ENCODE measurements around the gene AKT1. TPM values are rescaled to one million over a fixed set of nuclear protein-coding genes. Genes with fewer than 3 reads are reported as not detected.

The AKT1 gene
- total and polyA plus RNA-seq, 2 of the 13 experiments (the other 11 are each of a cell fraction or from before 2014, with no cell fraction given) = 96.2 to 116 TPM

DNA sequence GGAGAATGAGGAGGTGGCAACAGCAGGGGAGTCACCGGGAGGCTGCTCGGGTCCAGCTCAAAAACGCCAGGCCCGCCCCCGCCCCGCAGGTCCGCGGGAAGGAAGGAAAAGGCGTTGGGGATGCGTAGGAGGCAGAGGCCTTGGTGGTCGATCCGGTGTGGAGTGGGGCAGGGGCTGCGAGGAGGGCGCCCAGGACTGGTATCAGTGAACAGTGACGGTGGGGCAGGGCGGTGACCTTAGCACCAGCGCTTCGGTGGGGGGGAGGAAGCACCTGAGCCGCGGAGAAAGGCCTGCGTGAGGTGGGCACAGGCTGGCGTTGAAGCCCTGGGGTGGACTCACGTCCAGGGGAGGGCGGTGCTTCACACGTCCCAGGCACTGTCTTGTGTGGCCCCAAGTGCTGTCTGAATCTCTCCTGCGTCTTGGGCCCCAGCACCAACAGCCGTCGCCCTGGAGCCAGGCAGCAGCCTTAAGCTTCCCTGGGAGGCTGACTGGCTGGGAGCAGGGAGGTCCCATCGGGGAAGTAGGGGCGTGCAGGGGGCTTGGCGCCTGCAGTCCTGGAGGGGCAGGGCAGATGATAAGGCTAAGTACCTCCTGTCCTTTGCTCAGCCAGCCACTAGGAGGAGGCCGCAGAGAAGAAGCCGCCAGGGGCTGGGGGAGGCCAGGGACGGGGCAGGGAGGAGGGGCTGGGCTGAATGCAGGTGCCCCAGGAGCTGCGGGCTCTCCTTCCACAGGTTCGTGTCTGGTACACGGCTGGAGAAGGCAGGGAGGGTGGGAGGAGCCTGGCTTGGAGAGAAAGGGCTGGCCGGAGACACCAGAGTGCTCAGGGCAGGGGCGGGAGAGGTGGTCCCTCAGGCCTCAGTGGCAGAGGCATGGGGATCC, 31.9 kb upstream of the AKT1 start (continued):
- TF ChIP-seq, protein P1, sequence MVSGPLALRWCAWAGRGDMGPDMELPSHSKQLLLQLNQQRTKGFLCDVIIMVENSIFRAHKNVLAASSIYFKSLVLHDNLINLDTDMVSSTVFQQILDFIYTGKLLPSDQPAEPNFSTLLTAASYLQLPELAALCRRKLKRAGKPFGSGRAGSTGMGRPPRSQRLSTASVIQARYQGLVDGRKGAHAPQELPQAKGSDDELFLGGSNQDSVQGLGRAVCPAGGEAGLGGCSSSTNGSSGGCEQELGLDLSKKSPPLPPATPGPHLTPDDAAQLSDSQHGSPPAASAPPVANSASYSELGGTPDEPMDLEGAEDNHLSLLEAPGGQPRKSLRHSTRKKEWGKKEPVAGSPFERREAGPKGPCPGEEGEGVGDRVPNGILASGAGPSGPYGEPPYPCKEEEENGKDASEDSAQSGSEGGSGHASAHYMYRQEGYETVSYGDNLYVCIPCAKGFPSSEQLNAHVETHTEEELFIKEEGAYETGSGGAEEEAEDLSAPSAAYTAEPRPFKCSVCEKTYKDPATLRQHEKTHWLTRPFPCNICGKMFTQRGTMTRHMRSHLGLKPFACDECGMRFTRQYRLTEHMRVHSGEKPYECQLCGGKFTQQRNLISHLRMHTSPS (CRISPR knock-in tag; IDR thresholded peaks at IDR 0.05; ENCODE audit: low read depth) = 0 out of 2 replicates have a peak, but pooled peaks have one; percentile 16
- 0 out of 2 replicates have a peak, but pooled peaks have one; percentile 50 for TF ChIP-seq ZNF747 (CRISPR knock-in tag; IDR thresholded peaks at IDR 0.05; ENCODE audit: borderline replicate concordance)
- TF ChIP-seq GABPB1 (CRISPR knock-in tag; IDR thresholded peaks at IDR 0.05) = peak; percentile 42; the same call in 1 of the 2 replicates
- TF ChIP-seq, protein P2, sequence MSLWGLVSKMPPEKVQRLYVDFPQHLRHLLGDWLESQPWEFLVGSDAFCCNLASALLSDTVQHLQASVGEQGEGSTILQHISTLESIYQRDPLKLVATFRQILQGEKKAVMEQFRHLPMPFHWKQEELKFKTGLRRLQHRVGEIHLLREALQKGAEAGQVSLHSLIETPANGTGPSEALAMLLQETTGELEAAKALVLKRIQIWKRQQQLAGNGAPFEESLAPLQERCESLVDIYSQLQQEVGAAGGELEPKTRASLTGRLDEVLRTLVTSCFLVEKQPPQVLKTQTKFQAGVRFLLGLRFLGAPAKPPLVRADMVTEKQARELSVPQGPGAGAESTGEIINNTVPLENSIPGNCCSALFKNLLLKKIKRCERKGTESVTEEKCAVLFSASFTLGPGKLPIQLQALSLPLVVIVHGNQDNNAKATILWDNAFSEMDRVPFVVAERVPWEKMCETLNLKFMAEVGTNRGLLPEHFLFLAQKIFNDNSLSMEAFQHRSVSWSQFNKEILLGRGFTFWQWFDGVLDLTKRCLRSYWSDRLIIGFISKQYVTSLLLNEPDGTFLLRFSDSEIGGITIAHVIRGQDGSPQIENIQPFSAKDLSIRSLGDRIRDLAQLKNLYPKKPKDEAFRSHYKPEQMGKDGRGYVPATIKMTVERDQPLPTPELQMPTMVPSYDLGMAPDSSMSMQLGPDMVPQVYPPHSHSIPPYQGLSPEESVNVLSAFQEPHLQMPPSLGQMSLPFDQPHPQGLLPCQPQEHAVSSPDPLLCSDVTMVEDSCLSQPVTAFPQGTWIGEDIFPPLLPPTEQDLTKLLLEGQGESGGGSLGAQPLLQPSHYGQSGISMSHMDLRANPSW (CRISPR knock-in tag; IDR thresholded peaks at IDR 0.05; ENCODE audit: borderline replicate concordance) = peak; percentile 15; the same call in 1 of the 2 replicates
- TF ChIP-seq ZNF781 (CRISPR knock-in tag; IDR thresholded peaks at IDR 0.05; ENCODE audit: borderline replicate concordance, not compliant biosample characterization) = peak; percentile 66
- TF ChIP-seq, protein P3, sequence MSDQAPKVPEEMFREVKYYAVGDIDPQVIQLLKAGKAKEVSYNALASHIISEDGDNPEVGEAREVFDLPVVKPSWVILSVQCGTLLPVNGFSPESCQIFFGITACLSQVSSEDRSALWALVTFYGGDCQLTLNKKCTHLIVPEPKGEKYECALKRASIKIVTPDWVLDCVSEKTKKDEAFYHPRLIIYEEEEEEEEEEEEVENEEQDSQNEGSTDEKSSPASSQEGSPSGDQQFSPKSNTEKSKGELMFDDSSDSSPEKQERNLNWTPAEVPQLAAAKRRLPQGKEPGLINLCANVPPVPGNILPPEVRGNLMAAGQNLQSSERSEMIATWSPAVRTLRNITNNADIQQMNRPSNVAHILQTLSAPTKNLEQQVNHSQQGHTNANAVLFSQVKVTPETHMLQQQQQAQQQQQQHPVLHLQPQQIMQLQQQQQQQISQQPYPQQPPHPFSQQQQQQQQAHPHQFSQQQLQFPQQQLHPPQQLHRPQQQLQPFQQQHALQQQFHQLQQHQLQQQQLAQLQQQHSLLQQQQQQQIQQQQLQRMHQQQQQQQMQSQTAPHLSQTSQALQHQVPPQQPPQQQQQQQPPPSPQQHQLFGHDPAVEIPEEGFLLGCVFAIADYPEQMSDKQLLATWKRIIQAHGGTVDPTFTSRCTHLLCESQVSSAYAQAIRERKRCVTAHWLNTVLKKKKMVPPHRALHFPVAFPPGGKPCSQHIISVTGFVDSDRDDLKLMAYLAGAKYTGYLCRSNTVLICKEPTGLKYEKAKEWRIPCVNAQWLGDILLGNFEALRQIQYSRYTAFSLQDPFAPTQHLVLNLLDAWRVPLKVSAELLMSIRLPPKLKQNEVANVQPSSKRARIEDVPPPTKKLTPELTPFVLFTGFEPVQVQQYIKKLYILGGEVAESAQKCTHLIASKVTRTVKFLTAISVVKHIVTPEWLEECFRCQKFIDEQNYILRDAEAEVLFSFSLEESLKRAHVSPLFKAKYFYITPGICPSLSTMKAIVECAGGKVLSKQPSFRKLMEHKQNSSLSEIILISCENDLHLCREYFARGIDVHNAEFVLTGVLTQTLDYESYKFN (CRISPR knock-in tag; conservative IDR thresholded peaks at IDR 0.05) = 0 out of 2 replicates have a peak, but pooled peaks have one; percentile 14
- TF ChIP-seq, protein P4, sequence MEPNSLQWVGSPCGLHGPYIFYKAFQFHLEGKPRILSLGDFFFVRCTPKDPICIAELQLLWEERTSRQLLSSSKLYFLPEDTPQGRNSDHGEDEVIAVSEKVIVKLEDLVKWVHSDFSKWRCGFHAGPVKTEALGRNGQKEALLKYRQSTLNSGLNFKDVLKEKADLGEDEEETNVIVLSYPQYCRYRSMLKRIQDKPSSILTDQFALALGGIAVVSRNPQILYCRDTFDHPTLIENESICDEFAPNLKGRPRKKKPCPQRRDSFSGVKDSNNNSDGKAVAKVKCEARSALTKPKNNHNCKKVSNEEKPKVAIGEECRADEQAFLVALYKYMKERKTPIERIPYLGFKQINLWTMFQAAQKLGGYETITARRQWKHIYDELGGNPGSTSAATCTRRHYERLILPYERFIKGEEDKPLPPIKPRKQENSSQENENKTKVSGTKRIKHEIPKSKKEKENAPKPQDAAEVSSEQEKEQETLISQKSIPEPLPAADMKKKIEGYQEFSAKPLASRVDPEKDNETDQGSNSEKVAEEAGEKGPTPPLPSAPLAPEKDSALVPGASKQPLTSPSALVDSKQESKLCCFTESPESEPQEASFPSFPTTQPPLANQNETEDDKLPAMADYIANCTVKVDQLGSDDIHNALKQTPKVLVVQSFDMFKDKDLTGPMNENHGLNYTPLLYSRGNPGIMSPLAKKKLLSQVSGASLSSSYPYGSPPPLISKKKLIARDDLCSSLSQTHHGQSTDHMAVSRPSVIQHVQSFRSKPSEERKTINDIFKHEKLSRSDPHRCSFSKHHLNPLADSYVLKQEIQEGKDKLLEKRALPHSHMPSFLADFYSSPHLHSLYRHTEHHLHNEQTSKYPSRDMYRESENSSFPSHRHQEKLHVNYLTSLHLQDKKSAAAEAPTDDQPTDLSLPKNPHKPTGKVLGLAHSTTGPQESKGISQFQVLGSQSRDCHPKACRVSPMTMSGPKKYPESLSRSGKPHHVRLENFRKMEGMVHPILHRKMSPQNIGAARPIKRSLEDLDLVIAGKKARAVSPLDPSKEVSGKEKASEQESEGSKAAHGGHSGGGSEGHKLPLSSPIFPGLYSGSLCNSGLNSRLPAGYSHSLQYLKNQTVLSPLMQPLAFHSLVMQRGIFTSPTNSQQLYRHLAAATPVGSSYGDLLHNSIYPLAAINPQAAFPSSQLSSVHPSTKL (CRISPR knock-in tag; IDR thresholded peaks at IDR 0.05) = 0 out of 2 replicates have a peak, but pooled peaks have one; percentile 15
- TF ChIP-seq ZFP90 (CRISPR knock-in tag; IDR thresholded peaks at IDR 0.05; ENCODE audit: borderline replicate concordance) = 0 out of 2 replicates have a peak, but pooled peaks have one; percentile 16
- TF ChIP-seq, protein P5, sequence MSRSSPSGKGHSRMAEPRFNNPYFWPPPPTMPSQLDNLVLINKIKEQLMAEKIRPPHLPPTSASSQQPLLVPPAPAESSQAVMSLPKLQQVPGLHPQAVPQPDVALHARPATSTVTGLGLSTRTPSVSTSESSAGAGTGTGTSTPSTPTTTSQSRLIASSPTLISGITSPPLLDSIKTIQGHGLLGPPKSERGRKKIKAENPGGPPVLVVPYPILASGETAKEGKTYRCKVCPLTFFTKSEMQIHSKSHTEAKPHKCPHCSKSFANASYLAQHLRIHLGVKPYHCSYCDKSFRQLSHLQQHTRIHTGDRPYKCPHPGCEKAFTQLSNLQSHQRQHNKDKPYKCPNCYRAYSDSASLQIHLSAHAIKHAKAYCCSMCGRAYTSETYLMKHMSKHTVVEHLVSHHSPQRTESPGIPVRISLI (CRISPR knock-in tag; IDR thresholded peaks at IDR 0.05; ENCODE audit: borderline replicate concordance) = peak; percentile 3; the same call in 1 of the 2 replicates
- peak; percentile 15; the same call in 1 of the 2 replicates for TF ChIP-seq RARA (CRISPR knock-in tag; IDR thresholded peaks at IDR 0.05)
- TF ChIP-seq HNRNPLL (IDR thresholded peaks at IDR 0.05; ENCODE audit: low read depth, low read length, poor library complexity, severe bottlenecking) = peak; percentile 36
- peak; percentile 46 for TF ChIP-seq RBFOX2 (IDR thresholded peaks at IDR 0.05; ENCODE audit: low read depth, low read length)
